ENCODE results near the gene COA3. TPM values are rescaled to one million over a fixed set of nuclear protein-coding genes. Genes with fewer than 3 reads are reported as not detected.
A peak's percentile ranks its signal among the peaks of the same experiment; 100 is the strongest.
"Not testable (repeated sequence)": the region's sequence is repeated elsewhere in the genome, so short reads cannot be mapped to it uniquely, and the experiment has no call there.

COA3 gene
- total and polyA plus RNA-seq, 8 donors: 48.1 to 130 (median 68.7) TPM

DNA sequence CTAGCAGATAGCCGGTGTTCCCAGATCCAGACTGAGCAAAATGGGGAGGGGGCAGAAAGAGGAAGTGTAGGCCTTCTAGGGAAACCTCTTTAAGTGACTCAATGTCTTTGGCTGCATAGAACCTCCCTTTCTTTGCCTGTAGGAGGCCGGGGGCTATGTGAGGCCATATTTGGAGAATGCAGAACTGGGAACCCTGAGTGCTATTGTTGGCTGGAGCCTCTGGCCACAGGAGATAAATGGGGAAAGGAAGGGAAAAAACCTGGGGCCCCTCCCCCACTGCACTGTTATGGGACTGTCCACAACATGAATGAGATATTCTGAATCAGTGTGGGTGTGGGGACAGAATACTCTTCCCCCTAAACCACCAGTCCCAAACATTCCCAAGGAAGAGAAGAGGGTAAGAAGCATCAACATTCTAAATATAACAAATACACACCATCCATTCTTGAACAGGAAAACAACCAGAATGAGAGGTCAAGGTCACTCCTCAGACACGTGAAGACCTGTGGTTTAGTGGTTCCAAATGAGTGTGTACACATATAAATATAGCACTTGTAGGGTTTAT, 22.9 kb downstream of the COA3 start:
- intact Hi-C loops (cut with DNase I): no loop called here
- DNase-seq: no peak
- no peak for FAIRE-seq
- Histone ChIP-seq H3K4me1 (peaks cover 0 to 17% (median 3%) of the 10 kb centered on the region in 3 donors), H3K27ac (no peak overlapping the region), H3K4me3 (no peak overlapping the region), H3K36me3 (peaks cover 0 to 29% (median 13%) of the 10 kb centered on the region in 3 donors), H3K27me3 (peaks cover 0 to under 1% (median 0%) of the 10 kb centered on the region in 4 donors), H3K9me3 (no peaks in the 10 kb centered on the region)
- no peak for ATAC-seq
- TF ChIP-seq CTCF (IDR thresholded peaks at IDR 0.05): no peak
- WGBS, 2 donors: 56 to 57% methylated on average over 3 of the region's 3 CpGs

DNA sequence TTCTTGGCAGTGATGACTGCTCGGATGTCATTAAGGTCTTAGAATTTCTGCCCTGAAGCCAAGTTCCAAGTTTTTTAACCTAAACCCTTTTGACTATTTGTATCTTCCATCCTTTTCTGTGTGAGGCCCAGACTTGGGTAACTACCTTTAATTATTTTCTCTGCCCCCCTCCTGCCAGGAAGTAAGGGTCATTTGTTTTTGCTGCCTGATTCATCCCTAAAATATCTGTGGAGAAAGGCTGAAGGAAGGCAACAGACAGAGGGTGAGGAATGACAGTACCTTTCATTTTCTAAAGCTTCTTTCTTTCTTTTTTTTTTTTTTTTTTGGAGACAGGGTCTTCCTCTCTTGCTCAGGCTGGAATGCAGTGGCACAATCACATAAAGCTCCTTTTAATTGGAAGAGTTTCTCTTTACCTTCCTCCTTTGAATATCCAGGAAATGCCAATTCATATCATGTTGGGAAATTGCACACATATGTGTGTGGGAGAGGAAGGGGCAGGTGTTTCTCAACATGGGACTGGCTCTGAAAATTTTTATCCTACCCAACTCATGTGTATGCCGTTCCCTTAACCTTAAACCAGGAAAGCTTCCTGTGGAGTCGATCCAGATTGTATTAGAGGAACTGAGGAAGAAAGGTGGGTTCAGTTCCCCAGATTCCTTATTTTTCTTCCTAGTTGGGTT, 24.3 kb downstream of the COA3 start:
- no peak for DNase-seq

DNA sequence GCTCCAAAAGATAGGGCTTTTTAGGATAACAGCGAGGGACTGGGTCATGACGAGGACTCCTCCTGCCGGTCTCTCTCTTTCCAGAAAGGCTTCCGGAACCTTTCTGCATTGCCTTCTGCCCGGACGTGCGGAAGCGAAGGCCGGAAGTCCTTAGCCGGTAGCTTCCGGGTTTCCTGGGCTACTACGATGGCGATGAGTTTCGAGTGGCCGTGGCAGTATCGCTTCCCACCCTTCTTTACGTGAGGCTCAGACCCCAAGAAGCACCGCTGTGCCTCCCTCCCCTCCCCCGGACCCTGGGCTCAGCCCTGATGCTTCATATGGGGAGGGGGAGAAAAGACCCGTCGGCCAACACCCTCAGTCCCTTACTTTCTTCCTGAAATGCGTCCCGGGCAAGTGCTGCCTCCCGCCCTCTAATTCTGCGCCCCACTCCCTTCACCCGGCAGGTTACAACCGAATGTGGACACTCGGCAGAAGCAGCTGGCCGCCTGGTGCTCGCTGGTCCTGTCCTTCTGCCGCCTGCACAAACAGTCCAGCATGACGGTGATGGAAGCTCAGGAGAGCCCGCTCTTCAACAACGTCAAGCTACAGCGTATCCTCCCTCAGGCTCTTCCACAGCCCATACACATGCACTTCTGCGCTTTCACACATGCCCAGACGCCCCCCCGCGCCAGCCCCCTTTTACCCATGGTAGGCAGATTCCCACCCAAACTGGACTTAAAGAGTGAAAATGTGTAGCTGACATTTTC, 25.0 kb downstream of the COA3 start, which contains the start of gene VPS25:
TSS of gene VPS25 (plus strand) at position 160 of the 746 bp plus-strand sequence. CDS start at position 187, 27 bp downstream.
- Histone ChIP-seq H3K4me3 (peak within 1 kb of the TSS; percentile 55 to 98 (median 76)), H3K36me3 (peaks cover 0 to 18% (median 12%) of the 10 kb centered on the region in 3 donors), H3K27ac (peak within 1 kb of the TSS; percentile 11 to 71 (median 41)), H3K9me3 (no peaks in the 10 kb centered on the region), H3K27me3 (no peaks in the 10 kb centered on the region), H3K4me1 (peaks cover 0 to 17% (median 0%) of the 10 kb centered on the region in 3 donors)
- FAIRE-seq: no peak
- intact Hi-C loops (cut with DNase I): no loop called here
- ATAC-seq: peak; percentile 93 to 99 (median 98)
- no peak for TF ChIP-seq CTCF (IDR thresholded peaks at IDR 0.05)
- 0% methylated on average over 39 of the region's 39 CpGs for WGBS, 2 donors
- DNase-seq: peak in 5 of 6 donors; percentile 70 to 80 (median 71)

More for the DNA sequence above, 24.3 kb downstream of the COA3 start:
- FAIRE-seq (no peak), ATAC-seq (no peak)
- Histone ChIP-seq H3K36me3 (peaks cover 0 to 25% (median 13%) of the 10 kb centered on the region in 3 donors), H3K27me3 (no peaks in the 10 kb centered on the region), H3K9me3 (no peaks in the 10 kb centered on the region), H3K4me1 (peaks cover 0 to 17% (median 0%) of the 10 kb centered on the region in 3 donors), H3K4me3 (peak overlapping the region; percentile 55 to 98 (median 76)), H3K27ac (no peak overlapping the region)
- WGBS, 2 donors: 69 to 72% methylated on average over 3 of the region's 3 CpGs
- intact Hi-C loops (cut with DNase I): no loop called here
- TF ChIP-seq CTCF (IDR thresholded peaks at IDR 0.05): no peak

GRCh38 chr17:42772945-42773289, 25.6 kb downstream of the COA3 start:
- Histone ChIP-seq H3K27me3 (no peaks in the 10 kb centered on the region), H3K4me3 (peak overlapping the region; percentile 55 to 98 (median 76)), H3K4me1 (peaks cover 0 to 17% (median 0%) of the 10 kb centered on the region in 3 donors), H3K36me3 (peaks cover 0 to 12% (median 6%) of the 10 kb centered on the region in 3 donors), H3K27ac (peak overlapping the region; percentile 11 to 71 (median 41)), H3K9me3 (no peaks in the 10 kb centered on the region)
- intact Hi-C loops (cut with DNase I): no loop called here
- ATAC-seq (peak in 3 of 4 donors; percentile 10 to 15 (median 12)), FAIRE-seq (no peak), DNase-seq (no peak)
- TF ChIP-seq CTCF (IDR thresholded peaks at IDR 0.05): no peak
- 3 to 8% methylated on average over 3 of the region's 3 CpGs for WGBS, 2 donors

GRCh38 chr17:42769964-42770363, 28.5 kb downstream of the COA3 start:
- H3K27ac ChIP-seq; ATAC-seq; intact Hi-C loops (cut with DNase I); H3K4me3 ChIP-seq; H3K36me3 ChIP-seq; H3K9me3 ChIP-seq; H3K27me3 ChIP-seq; FAIRE-seq; DNase-seq: not testable (repeated sequence)
- H3K4me1 ChIP-seq: peaks cover 0 to 17% (median 0%) of the 10 kb centered on the region in 3 donors
- 50 to 52% methylated on average over 10 of the region's 10 CpGs for WGBS, 2 donors

DNA sequence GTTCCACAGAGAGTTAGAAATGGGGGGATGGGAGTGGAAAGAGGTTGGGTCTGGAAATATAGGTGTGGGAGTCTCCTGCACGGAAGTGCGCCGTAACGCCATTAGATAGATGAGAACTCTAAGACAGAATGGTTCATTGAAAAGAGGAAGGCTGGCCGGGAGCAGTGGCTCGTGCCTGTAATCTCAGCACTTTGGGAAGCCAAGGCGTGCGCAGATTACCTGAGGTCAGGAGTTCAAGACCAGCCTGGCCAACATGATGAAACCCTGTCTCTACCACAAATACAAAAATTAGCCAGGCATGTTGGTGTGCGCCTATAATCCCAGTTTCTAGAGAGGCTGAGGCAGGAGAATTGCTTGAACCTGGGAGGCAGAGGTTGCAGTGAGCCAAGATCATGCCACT, 30.5 kb downstream of the COA3 start:
- DNase-seq; H3K27me3 ChIP-seq; H3K4me3 ChIP-seq; intact Hi-C loops (cut with DNase I); H3K36me3 ChIP-seq; FAIRE-seq; ATAC-seq; H3K27ac ChIP-seq; H3K9me3 ChIP-seq; H3K4me1 ChIP-seq: not testable (repeated sequence)
- 60 to 65% methylated on average over 9 of the region's 9 CpGs for WGBS, 2 donors

All from pancreas (tissue), 10 donors.